Measurements from ENCODE around the gene HIP1R.
A peak's percentile ranks its signal among the peaks of the same experiment; 100 is the strongest.
"Not testable (repeated sequence)": the region's sequence is repeated elsewhere in the genome, so short reads cannot be mapped to it uniquely, and the experiment has no call there.

HIP1R gene

GRCh38 chr12:122875590-122876220 is 40.4 kb downstream of the HIP1R start:
- TF ChIP-seq GATA1 (IDR thresholded peaks at IDR 0.05; ENCODE audit: low read depth, low read length): no peak
- TF ChIP-seq POLR2A (IDR thresholded peaks at IDR 0.05; ENCODE audit: low read length): no peak
- no peak for DNase-seq

GRCh38 chr12:122876281-122876680 is 41.0 kb downstream of the HIP1R start:
- DNase-seq: not testable (repeated sequence)

GRCh38 chr12:122876731-122877130 is 41.5 kb downstream of the HIP1R start:
- no peak for DNase-seq

GRCh38 chr12:122878780-122879612 is 43.7 kb downstream of the HIP1R start:
- DNase-seq: no peak
- TF ChIP-seq GATA1 (IDR thresholded peaks at IDR 0.05; ENCODE audit: low read depth, low read length): no peak

More at GRCh38 chr12:122876731-122877130, 41.5 kb downstream of the HIP1R start:
- TF ChIP-seq GATA1 (IDR thresholded peaks at IDR 0.05; ENCODE audit: low read depth, low read length) (no peak), POLR2A (IDR thresholded peaks at IDR 0.05; ENCODE audit: low read length) (no peak)

GRCh38 chr12:122880155-122880667 is 45.0 kb downstream of the HIP1R start:
- TF ChIP-seq GATA1 (IDR thresholded peaks at IDR 0.05; ENCODE audit: low read depth, low read length) (no peak), POLR2A (IDR thresholded peaks at IDR 0.05; ENCODE audit: low read length) (no peak)
- DNase-seq: no peak

- TF ChIP-seq POLR2A (IDR thresholded peaks at IDR 0.05; ENCODE audit: low read length) (no peak), GATA1 (IDR thresholded peaks at IDR 0.05; ENCODE audit: low read depth, low read length) (no peak)
- DNase-seq: peak; percentile 66 to 69
Observed at GRCh38 chr12:122880668-122881067, 45.4 kb downstream of the HIP1R start.

- TF ChIP-seq POLR2A (IDR thresholded peaks at IDR 0.05; ENCODE audit: low read length) (no peak), GATA1 (IDR thresholded peaks at IDR 0.05; ENCODE audit: low read depth, low read length) (no peak)
- peak; percentile 47 to 50 for DNase-seq
Observed at GRCh38 chr12:122882908-122883558, 47.8 kb downstream of the HIP1R start.

- DNase-seq: no peak
- no peak for TF ChIP-seq GATA1 (IDR thresholded peaks at IDR 0.05; ENCODE audit: low read depth, low read length)
- no peak for TF ChIP-seq POLR2A (IDR thresholded peaks at IDR 0.05; ENCODE audit: low read length)
Observed at GRCh38 chr12:122884091-122884826, 49.0 kb downstream of the HIP1R start.

- peak in 1 of 2 experiments; percentile 29 for DNase-seq
- no peak for TF ChIP-seq GATA1 (IDR thresholded peaks at IDR 0.05; ENCODE audit: low read depth, low read length)
Observed at GRCh38 chr12:122884860-122885259, 49.6 kb downstream of the HIP1R start.

GRCh38 chr12:122886161-122886560 is 50.9 kb downstream of the HIP1R start:
- peak in 1 of 2 experiments; percentile 40 for DNase-seq

GRCh38 chr12:122886851-122887818 is 51.9 kb downstream of the HIP1R start:
- TF ChIP-seq POLR2A (IDR thresholded peaks at IDR 0.05; ENCODE audit: low read length): peak; percentile 49
- no peak for TF ChIP-seq GATA1 (IDR thresholded peaks at IDR 0.05; ENCODE audit: low read depth, low read length)
- DNase-seq: peak; percentile 78 to 91

More at GRCh38 chr12:122886161-122886560, 50.9 kb downstream of the HIP1R start:
- TF ChIP-seq GATA1 (IDR thresholded peaks at IDR 0.05; ENCODE audit: low read depth, low read length) (no peak), POLR2A (IDR thresholded peaks at IDR 0.05; ENCODE audit: low read length) (no peak)

GRCh38 chr12:122887819-122888212 is 52.6 kb downstream of the HIP1R start:
- TF ChIP-seq GATA1 (IDR thresholded peaks at IDR 0.05; ENCODE audit: low read depth, low read length): no peak
- TF ChIP-seq POLR2A (IDR thresholded peaks at IDR 0.05; ENCODE audit: low read length): no peak
- peak; percentile 24 to 53 for DNase-seq

Data from erythroblast (primary cell).